HG03565 (cell line): ENCODE data around the gene TIGD4.

Source experiments
- ATAC-seq: cut with Tn5 transposase; IDR thresholded peaks from one replicate; pipeline ENCODE4 v1.9.1; 2021; ENCODE audit warnings: mild to moderate bottlenecking, moderate library complexity; ENCODE audit not compliant: unreplicated experiment

The TIGD4 gene

GRCh38 chr4:152779513-152780266 is at the start of gene TIGD4, which contains the start of gene ARFIP1:
TSS of gene TIGD4 (minus strand) at chr4:152779730. CDS start at chr4:152771004, 8,726 bp downstream.
TSS of gene ARFIP1 (plus strand) at chr4:152779954. CDS start at chr4:152829634, 49,680 bp downstream.
- peak; percentile 91 for ATAC-seq

- no peak for ATAC-seq
Observed at GRCh38 chr4:152828122-152828521, 48.6 kb upstream of the TIGD4 start.

DNA sequence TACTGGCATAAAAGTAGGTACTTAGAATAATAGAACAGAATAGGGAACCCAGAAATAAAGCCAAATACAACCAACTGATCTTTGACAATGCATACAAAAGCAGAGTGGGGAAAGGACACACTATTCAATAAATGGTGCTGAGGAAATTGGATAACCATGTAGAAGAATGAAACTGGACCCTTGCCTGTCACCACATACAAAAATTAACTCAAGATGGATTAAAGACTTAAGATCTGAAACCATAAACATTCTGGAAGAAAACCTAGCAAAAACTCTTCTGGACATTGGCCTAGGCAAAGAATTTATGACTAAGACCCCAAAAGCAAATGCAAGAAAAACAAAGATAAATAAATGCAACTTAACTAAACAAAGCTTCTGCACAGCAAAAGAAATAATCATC is 45.8 kb upstream of the TIGD4 start:
- ATAC-seq, result no peak

DNA sequence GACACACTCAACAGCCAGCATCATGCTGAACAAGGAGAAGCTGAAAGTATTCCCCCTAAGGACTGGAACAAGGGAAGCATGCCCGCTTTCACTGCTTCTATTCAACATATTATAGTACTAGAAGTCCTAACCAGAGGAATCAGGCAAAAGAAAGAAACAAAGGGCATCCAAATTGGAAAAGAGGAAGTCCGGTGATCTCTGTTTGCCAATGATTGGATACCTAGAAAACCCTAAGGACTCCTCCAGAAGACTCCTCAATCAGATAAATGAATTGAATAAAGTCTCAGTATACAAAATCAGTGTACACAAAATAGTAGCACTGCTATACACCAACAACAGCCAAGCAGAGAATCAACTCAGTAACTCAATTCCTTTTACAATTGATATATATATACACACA is 45.0 kb upstream of the TIGD4 start:
- ATAC-seq, result no peak

DNA sequence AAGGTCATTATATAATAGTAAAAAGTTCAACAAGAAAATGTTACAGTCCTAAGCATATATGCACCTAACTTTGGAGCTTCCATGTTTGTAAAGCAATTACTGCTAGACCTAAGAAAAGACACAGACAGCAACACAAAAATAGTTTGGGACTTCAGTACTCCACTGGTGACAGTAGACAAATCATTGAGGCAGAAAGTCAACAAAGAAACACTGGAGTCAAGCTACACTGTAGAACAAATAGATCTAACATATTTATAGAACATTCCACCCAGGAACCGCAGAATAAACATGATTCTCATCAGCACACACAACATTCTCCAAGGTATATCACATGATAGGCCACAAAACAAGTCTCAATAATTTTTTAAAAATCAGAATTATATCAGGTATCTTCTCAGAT is 42.8 kb upstream of the TIGD4 start:
- no peak for ATAC-seq

DNA sequence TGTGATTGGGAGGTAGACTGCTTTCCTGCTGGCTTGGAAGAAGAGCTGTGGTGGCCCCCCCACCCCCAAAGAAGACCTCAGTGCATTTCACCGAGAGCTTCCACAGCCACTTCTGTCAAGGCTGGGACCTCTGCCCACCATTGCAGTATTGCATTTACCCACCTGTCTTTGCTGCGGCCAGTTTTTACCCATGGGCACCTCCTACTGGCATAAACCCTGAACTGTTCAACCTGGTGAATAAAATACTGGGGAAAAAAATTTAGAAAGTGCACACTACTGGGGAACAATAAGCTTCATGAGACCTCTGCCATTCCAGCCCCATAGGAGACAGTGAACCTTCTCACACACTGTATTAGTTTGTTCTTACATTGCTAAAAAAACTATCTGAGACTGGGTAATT is 40.5 kb upstream of the TIGD4 start:
- ATAC-seq, result no peak

DNA sequence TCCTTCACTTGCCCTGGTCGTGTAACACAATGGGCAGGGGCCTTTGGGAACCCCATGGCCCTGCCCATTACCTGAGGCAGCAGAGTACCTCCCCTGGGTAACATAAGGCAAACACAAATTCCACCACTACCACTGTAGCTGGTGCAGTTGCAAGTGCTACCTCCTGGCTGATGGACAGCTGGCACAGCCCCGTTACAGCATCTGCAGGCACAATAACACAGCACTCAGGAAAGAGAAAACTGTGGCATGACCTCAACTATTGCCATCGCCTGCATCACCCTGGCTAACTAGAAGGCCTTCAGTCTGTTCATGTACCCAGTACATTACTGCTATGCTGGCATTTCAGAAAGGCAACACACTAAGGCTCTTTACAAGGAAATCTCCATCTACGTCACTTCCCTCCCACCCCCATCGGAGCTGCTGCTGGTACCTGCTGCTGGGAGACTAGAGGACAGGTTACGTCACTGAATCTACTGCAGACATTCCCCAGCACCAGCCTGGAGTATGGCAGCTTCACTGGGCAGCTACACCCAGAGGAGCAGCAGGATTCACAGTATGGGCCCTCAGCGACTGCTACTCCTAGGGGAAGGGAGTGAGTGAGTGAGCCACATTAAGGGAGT is 39.6 kb upstream of the TIGD4 start:
- no peak for ATAC-seq

- ATAC-seq, result no peak
Observed at GRCh38 chr4:152817331-152817730, 37.8 kb upstream of the TIGD4 start.

DNA sequence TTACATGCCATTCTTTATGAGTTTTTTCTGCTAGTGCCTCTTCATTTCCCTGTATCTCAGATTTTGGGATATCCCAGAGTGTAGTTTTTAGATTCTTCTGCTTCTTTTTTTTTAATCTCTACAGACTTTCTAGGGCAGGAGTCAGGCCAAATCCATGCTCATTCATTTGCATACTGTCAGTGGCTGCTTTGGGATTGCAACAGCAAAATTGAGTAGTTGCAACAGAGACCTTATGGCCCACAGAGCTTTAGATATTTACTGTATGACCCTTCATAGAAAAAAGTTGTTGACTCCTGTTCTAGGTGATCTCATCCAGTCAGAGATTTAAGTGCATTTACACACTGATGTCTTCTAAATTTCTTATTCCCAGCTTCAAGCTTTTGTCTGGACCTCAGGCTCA is 35.5 kb upstream of the TIGD4 start:
- no peak for ATAC-seq

DNA sequence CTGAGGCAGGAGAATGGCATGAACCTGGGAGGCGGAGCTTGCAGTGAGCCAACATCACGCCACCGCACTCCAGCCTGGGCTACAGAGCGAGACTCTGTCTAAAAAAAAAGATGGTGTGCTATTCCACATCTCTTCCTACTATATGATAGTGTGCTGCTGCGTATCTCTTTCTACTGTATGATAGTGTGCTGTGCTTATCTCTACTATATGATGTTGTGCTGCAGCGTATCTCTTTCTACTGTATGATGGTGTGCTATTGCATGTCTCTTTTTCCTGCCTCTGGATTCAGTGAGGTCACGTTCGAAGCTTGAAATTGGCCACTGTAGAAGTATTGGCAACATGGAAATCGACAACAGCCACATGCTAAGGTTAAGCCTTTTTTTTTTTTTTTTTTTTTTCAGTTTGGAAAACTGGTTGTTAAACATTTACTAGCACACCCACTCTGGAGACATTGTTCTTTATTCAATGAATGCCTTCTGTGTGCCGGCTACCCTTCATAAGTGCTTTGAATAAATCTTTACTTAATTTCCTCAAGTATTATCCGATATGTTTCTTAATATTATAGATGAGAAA is 31.3 kb upstream of the TIGD4 start:
- no peak for ATAC-seq

DNA sequence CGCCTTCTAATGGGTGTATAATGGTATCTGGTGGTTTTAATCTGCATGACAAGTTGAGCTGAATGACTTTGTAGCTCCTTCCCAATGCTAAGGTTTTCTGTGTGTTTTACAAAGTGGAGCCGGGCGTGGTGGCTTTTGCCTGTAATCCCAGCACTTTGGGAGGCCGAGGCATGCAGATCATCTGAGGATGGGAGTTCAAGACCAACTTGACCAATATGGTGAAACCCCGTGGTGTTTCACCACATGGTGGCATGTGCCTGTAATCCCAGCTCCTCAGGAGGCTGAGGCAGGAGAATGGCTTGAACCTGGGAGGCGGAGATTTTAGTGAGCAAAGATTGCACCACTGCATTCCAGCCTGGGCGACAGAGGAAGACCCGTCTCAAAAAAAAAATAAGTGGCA is 29.1 kb upstream of the TIGD4 start:
- ATAC-seq, result no peak

DNA sequence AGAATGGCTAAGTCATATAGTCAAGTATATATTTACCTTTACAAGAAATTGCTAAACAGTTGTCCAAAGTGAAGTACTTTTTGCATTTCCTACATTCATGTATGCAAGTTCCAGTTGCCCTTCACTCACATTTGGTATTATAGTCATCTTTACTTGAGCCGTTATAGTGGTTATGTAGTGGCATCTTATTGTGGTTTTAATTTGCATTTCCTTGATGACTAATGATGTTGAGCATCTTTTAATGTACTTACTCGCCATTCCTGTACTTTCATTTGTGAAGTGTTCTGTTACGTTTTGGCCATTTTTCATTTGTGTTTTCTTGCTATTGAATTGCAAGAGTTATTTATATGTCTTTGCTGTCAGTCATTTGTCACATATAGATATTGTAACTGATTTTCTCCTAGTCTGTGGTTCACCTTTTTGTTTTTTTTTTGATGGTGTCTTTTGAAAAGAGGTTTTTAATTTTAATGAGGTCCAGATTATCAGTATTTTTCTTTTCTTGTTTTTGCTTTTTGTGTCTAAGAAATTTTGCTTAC is 27.8 kb upstream of the TIGD4 start:
- ATAC-seq, result peak; percentile 51

DNA sequence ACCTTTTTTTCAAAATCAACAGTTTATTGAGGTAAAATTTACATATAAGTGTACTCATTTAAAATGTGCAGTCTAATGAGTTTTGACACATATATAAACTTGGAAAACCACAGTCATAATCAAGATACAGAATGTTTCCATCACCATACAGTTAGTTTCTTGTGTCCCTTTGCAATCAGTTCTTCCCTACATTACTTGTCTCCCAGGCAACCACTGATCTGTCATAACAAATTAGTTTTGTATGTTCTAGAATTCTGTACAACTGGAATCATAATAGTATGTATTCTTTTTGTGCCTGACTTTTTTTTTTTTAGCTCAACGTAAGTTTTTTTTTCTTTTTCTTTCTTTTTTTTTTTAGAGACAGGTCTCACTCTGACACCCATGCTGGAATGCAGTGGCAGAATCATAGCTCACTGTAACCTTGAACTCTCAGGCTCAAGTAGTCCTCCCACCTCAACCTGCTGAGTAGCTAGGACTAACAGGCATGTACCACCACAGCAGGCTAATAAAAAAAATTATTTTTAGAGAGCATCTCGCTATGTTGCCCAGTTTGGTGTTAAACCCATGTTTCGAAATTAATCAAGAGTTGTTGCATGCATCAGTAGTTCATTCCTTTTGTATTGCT is 27.1 kb upstream of the TIGD4 start:
- ATAC-seq, result no peak

- no peak for ATAC-seq
Observed at GRCh38 chr4:152805818-152806217, 26.3 kb upstream of the TIGD4 start.

GRCh38 chr4:152805071-152805650 is 25.6 kb upstream of the TIGD4 start:
- ATAC-seq, result no peak

DNA sequence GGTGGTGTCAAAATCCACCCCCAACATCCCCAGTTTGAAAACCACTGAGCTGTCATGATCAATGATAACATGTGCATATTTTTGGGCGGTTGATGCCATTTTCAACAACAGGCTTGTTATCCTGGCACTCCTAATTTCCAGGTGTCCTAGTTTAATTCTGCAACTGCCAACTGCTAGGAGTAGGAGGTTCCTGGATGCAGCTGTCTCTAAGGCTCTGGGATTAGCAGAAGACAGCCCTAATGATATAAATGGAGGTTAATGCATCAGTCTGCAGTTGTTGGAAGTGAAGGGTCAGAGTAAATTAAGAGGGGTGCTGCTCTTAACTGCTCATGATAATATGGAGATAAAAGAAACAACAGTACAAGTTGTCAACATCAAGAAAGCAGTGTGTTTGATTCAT is 24.0 kb upstream of the TIGD4 start:
- no peak for ATAC-seq

DNA sequence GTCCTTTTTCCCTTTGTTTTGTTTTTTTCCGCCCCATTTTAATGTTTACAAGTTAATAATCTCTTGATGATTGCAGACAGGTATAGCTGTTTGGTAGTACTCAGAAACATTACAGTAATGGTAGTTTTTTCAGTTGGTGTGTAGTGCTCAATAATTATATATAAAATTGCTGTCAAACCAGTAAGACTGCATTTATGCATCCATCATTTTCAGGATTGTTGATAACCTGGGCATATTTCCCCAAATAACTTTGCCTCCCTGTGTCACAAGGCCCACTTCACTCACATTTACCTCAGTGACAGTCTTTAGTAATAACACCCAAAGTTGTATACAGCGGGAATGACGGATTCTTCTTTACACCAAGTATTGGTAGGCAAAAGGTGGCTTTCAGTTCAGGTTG is 16.4 kb upstream of the TIGD4 start:
- no peak for ATAC-seq

DNA sequence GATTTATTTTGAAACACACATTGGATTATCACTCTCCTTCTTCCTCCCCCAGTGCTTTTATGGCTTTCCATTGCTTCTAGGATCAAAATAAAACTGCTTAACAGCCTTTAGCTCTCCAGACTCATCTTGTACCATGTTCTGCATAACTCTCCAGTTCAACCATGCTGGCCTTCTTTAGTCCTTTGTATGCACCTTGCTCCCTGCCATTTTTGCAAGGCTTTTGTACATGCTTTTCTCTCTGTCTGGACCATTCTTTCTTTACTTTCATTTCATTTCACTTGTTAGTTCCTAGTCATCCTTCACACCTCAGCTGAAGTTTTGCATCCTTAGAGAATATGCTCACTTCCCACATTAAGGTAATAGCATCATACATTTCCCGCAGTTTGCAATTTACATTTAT is 7.1 kb upstream of the TIGD4 start:
- ATAC-seq, result no peak

DNA sequence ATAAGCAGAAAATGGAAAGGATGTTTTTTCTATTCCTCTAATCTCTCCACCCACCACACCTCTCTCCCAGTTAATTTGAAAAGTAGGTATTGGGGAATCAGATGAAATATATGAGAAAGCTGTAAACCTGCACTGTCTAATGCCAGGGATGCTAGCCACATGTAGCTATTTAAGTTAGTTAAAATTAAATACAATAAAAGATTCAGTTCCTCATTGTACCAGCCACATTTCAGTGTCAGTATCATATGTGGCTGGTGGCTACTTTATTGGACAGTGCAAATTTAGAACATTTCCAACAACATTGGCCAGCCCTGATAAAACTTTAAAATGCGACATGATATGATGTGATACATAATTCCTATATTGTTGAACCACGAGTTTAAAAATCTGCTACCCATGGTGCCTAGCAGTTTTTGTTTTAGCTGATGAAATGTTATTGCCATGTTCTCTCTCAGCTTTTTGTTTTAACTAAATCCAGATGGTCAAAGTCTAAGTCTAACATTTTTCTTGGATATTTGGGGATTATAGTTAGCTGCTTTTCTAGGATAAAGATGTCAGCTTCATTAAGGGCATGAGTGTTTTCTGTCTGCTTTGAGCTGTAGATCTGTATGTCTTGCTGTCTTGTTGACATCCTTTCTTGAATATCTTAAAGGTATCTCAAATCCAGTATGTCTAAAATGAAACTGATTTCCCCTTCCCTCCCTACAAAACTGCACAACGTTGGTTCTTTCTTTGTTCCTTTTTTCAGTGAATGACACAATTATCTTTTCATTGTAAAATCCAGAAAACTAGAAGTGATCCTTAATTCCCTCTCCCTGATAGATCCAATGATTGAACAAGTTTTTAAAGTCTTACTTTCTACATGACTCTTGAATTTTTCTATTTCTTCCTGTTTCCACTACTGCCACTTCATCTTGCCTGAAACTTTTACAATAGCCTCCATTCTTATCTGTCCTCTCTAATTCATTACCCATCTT is 6.4 kb upstream of the TIGD4 start:
- ATAC-seq, result no peak
